ENCODE measurements around the gene COLEC11. TPM values are rescaled to one million over a fixed set of nuclear protein-coding genes. Genes with fewer than 3 reads are reported as not detected.

Gene COLEC11
- total and polyA plus RNA-seq, 2 donors from 2014 or later = 7.6 to 34.6 TPM

DNA sequence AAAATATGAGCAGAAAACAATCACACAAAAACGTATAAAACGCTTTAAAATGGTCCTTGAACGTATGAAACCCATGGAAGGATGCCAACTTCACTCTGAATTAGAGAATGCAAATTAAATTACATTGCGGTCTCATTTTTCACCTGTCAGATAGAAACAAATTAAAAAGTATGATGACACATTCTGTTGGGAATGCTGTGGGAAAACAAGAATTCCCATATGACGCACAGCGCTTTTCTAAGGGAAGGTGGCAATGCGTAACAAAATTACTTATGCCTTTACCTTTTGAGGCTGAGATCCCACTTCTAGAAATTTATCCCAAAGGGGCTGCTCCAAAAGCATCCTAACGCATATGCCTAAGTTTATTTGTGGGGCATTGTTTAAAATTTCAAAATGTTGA, 23.6 kb upstream of the COLEC11 start:
- Histone ChIP-seq H3K9me3 (ENCODE audit: control insufficient read depth in 2 of 3, insufficient read depth in 1 of 3, low read length in 3 of 3) (no peaks in the 10 kb centered on the region), H3K4me3 (ENCODE audit: low read length in 3 of 3) (no peak overlapping the region), H3K4me1 (ENCODE audit: control insufficient read depth in 2 of 3, insufficient read depth in 2 of 3, low read depth in 1 of 3, low read length in 3 of 3) (peaks cover 0 to 8% (median 6%) of the 10 kb centered on the region in 3 donors), H3K36me3 (ENCODE audit: control insufficient read depth in 2 of 3, insufficient read depth in 3 of 3, low read length in 3 of 3) (no peaks in the 10 kb centered on the region), H3K9ac (ENCODE audit: low read length in 3 of 3) (no peak overlapping the region), H3K27ac (ENCODE audit: low read depth in 2 of 2, low read length in 2 of 2) (no peak overlapping the region), H3K27me3 (ENCODE audit: control insufficient read depth, insufficient read depth, low read length) (no peaks in the 10 kb centered on the region)
- no peak for DNase-seq
- intact Hi-C loops (cut with DNase I) = no loop called here
- TF ChIP-seq, protein P1, sequence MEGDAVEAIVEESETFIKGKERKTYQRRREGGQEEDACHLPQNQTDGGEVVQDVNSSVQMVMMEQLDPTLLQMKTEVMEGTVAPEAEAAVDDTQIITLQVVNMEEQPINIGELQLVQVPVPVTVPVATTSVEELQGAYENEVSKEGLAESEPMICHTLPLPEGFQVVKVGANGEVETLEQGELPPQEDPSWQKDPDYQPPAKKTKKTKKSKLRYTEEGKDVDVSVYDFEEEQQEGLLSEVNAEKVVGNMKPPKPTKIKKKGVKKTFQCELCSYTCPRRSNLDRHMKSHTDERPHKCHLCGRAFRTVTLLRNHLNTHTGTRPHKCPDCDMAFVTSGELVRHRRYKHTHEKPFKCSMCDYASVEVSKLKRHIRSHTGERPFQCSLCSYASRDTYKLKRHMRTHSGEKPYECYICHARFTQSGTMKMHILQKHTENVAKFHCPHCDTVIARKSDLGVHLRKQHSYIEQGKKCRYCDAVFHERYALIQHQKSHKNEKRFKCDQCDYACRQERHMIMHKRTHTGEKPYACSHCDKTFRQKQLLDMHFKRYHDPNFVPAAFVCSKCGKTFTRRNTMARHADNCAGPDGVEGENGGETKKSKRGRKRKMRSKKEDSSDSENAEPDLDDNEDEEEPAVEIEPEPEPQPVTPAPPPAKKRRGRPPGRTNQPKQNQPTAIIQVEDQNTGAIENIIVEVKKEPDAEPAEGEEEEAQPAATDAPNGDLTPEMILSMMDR (IDR thresholded peaks at IDR 0.05; ENCODE audit: borderline replicate concordance, extremely low read depth, insufficient read depth) = no peak
- FAIRE-seq = no peak

GRCh38 chr2:3572620-3573019, 22.3 kb upstream of the COLEC11 start:
- Histone ChIP-seq H3K4me1 (ENCODE audit: control insufficient read depth in 2 of 3, insufficient read depth in 2 of 3, low read depth in 1 of 3, low read length in 3 of 3) (peaks cover 0 to 10% (median 9%) of the 10 kb centered on the region in 3 donors), H3K36me3 (ENCODE audit: control insufficient read depth in 2 of 3, insufficient read depth in 3 of 3, low read length in 3 of 3) (peaks cover 3 to 6% (median 4%) of the 10 kb centered on the region in 3 donors), H3K9ac (ENCODE audit: low read length in 3 of 3) (no peak overlapping the region), H3K4me3 (ENCODE audit: low read length in 3 of 3) (no peak overlapping the region), H3K9me3 (ENCODE audit: control insufficient read depth in 2 of 3, insufficient read depth in 1 of 3, low read length in 3 of 3) (no peaks in the 10 kb centered on the region), H3K27ac (ENCODE audit: low read depth in 2 of 2, low read length in 2 of 2) (no peak overlapping the region), H3K27me3 (ENCODE audit: control insufficient read depth, insufficient read depth, low read length) (no peaks in the 10 kb centered on the region)
- no peak for DNase-seq
- intact Hi-C loops (cut with DNase I) = no loop called here
- TF ChIP-seq, protein P1 (IDR thresholded peaks at IDR 0.05; ENCODE audit: borderline replicate concordance, extremely low read depth, insufficient read depth) = no peak
- no peak for FAIRE-seq

- TF ChIP-seq, protein P1 (IDR thresholded peaks at IDR 0.05; ENCODE audit: borderline replicate concordance, extremely low read depth, insufficient read depth) = no peak
- FAIRE-seq = no peak
- intact Hi-C loops (cut with DNase I) = no loop called here
- Histone ChIP-seq H3K4me3 (ENCODE audit: low read length in 3 of 3) (peak overlapping the region in 2 of 3 donors; percentile 88 to 90), H3K4me1 (ENCODE audit: control insufficient read depth in 2 of 3, insufficient read depth in 2 of 3, low read depth in 1 of 3, low read length in 3 of 3) (peaks cover 0 to 11% (median 10%) of the 10 kb centered on the region in 3 donors), H3K27ac (ENCODE audit: low read depth in 2 of 2, low read length in 2 of 2) (no peak overlapping the region), H3K9ac (ENCODE audit: low read length in 3 of 3) (no peak overlapping the region), H3K9me3 (ENCODE audit: control insufficient read depth in 2 of 3, insufficient read depth in 1 of 3, low read length in 3 of 3) (no peaks in the 10 kb centered on the region), H3K27me3 (ENCODE audit: control insufficient read depth, insufficient read depth, low read length) (no peaks in the 10 kb centered on the region), H3K36me3 (ENCODE audit: control insufficient read depth in 2 of 3, insufficient read depth in 3 of 3, low read length in 3 of 3) (peaks cover 12 to 20% (median 12%) of the 10 kb centered on the region in 3 donors)
- DNase-seq = no peak
Measured at GRCh38 chr2:3574155-3574554, 20.8 kb upstream of the COLEC11 start.

All from kidney (tissue), 14 donors.